DMS53 treated with DMSO at 0.1 percent for 48 hours (cell line): ENCODE measurements around the gene DYNLL1.
"Not testable (repeated sequence)": the region's sequence is repeated elsewhere in the genome, so short reads cannot be mapped to it uniquely, and the experiment has no call there.

Experiments
- DNase-seq: peaks from one replicate; lab custom pipeline; 2025; ENCODE audit not compliant: unreplicated experiment; lab: John Stamatoyannopoulos, UW

The DYNLL1 gene

GRCh38 chr12:120504587-120504986 is 8.7 kb downstream of the DYNLL1 start:
- no peak for DNase-seq

GRCh38 chr12:120508537-120508936 is 12.6 kb downstream of the DYNLL1 start:
- no peak for DNase-seq

- DNase-seq, result no peak
These were observed 18.1 kb downstream of the DYNLL1 start for GRCh38 chr12:120514002-120514401.

GRCh38 chr12:120515496-120515895 is 19.6 kb downstream of the DYNLL1 start:
- no peak for DNase-seq

GRCh38 chr12:120519324-120519723 is 23.4 kb downstream of the DYNLL1 start:
- not testable (repeated sequence) for DNase-seq

GRCh38 chr12:120522568-120522967 is 26.7 kb downstream of the DYNLL1 start:
- DNase-seq, result no peak

GRCh38 chr12:120528861-120529525 is 33.1 kb downstream of the DYNLL1 start, which contains the start of gene COQ5:
TSS of gene COQ5 (minus strand) at chr12:120529158. CDS start at chr12:120529141, 17 bp downstream.
- DNase-seq, result peak; percentile 83

GRCh38 chr12:120529641-120530417 is 33.9 kb downstream of the DYNLL1 start:
- peak; percentile 78 for DNase-seq

- not testable (repeated sequence) for DNase-seq
These were observed 34.5 kb downstream of the DYNLL1 start for GRCh38 chr12:120530418-120530761.

GRCh38 chr12:120532701-120533238 is 36.9 kb downstream of the DYNLL1 start:
- no peak for DNase-seq

GRCh38 chr12:120534203-120534702 is 38.3 kb downstream of the DYNLL1 start, which contains the start of gene RNF10:
TSS of gene RNF10 (plus strand) at chr12:120534356. CDS start at chr12:120534812, 456 bp downstream.
- peak; percentile 75 for DNase-seq

- DNase-seq, result peak; percentile 35
These were observed 39.1 kb downstream of the DYNLL1 start for GRCh38 chr12:120534703-120535655.

- DNase-seq, result no peak
These were observed 40.3 kb downstream of the DYNLL1 start for GRCh38 chr12:120536064-120536791.

GRCh38 chr12:120537856-120538220 is 41.9 kb downstream of the DYNLL1 start:
- DNase-seq, result no peak

- no peak for DNase-seq
These were observed 42.6 kb downstream of the DYNLL1 start for GRCh38 chr12:120538281-120539156.

- DNase-seq, result no peak
These were observed 43.4 kb downstream of the DYNLL1 start for GRCh38 chr12:120539303-120539702.

- DNase-seq, result no peak
These were observed 44.5 kb downstream of the DYNLL1 start for GRCh38 chr12:120540445-120540844.

- DNase-seq, result no peak
These were observed 46.3 kb downstream of the DYNLL1 start for GRCh38 chr12:120542166-120542565.

GRCh38 chr12:120544691-120545090 is 48.8 kb downstream of the DYNLL1 start:
- no peak for DNase-seq
